Endothelial cell of umbilical vein (primary cell): ENCODE results near the gene NRBF2. TPM values are rescaled to one million over a fixed set of nuclear protein-coding genes. Genes with fewer than 3 reads are reported as not detected.

ENCODE experiments used
- BruUV-seq: library from RNA; stranded (reverse); fragments of 400-500 nt; replicated peaks from 2 replicates; lab custom pipeline; 2021; lab: Mats Ljungman, UMichigan
- CTCF ChIA-PET: fragments of 300-600, 350-600 bp; sonication (Branson Sonifier 250); formaldehyde crosslinking; loops from one replicate; lab custom pipeline; 2021; ENCODE audit warnings: antibody characterized with exemption, inconsistent platforms; lab: Charles Lee
- POLR2A ChIA-PET: fragments of 300-600, 350-600 bp; sonication (Branson Sonifier 250); formaldehyde crosslinking; loops from one replicate; lab custom pipeline; 2021; ENCODE audit warnings: antibody characterized with exemption, inconsistent platforms; lab: Charles Lee
- DNase-seq: peaks from one replicate; pipeline ENCODE4 v3.0.0-alpha.2; 2011; ENCODE audit warnings: low read depth, low spot score
- FAIRE-seq: peaks from 2 replicates; lab custom pipeline; 2011; peaks lifted over from hg19 to GRCh38; lab: Jason Lieb, UNC
- H2AFZ ChIP-seq: 2 replicates; pipeline ENCODE4 v1.6.0; 2012; ENCODE audit warnings: low read depth, low read length, control low read depth, inconsistent platforms
- H3K27ac ChIP-seq: 2 replicates; pipeline ENCODE4 v1.5.1; 2011; ENCODE audit warnings: low read depth, mild to moderate bottlenecking, control low read depth, low read length, moderate library complexity; ENCODE audit not compliant: insufficient read depth
- H3K27me3 ChIP-seq, 2 experiments: 2 replicates each; pipeline versions ENCODE4 v1.6.0 to v1.6.1; 2011; ENCODE audit warnings: low read length in 2 of 2, mixed read lengths in 1 of 2; ENCODE audit not compliant: control insufficient read depth in 2 of 2, insufficient read depth in 2 of 2
- H3K36me3 ChIP-seq, 2 experiments: 2 replicates in 1 of 2; 3 replicates in 1 of 2; pipeline ENCODE4 v1.5.1; 2011; ENCODE audit warnings: low read length in 2 of 2, mild to moderate bottlenecking in 1 of 2, moderate library complexity in 1 of 2; ENCODE audit not compliant: control insufficient read depth in 2 of 2, insufficient read depth in 2 of 2; ENCODE audit errors: extremely low read depth in 1 of 2
- H3K4me1 ChIP-seq: 3 replicates; pipeline ENCODE4 v1.5.1; 2011; ENCODE audit warnings: mild to moderate bottlenecking, low read length; ENCODE audit not compliant: control insufficient read depth, insufficient read depth; ENCODE audit errors: extremely low read depth
- H3K4me2 ChIP-seq: 2 replicates; pipeline ENCODE4 v1.6.1; 2011; ENCODE audit warnings: low read length, control low read depth, mixed read lengths; ENCODE audit not compliant: insufficient read depth
- H3K4me3 ChIP-seq, 3 experiments: fragments of 200-600 bp in 1 of 3; sonication (generic), shearing (Covaris generic) in 1 of 3; replicated peaks in 1 of 3; 2 replicates each; pipeline ENCODE4 v1.5.1; 2011 to 2016; ENCODE audit warnings: control low read depth in 3 of 3, low read length in 3 of 3, mild to moderate bottlenecking in 2 of 3, inconsistent platforms in 1 of 3, low read depth in 1 of 3, moderate library complexity in 1 of 3; ENCODE audit not compliant: insufficient read depth in 1 of 3
- H3K79me2 ChIP-seq: 2 replicates; pipeline ENCODE4 v1.6.0; 2012; ENCODE audit warnings: low read length, inconsistent platforms; ENCODE audit not compliant: control insufficient read depth, insufficient read depth
- H3K9ac ChIP-seq: replicated peaks from 2 replicates; pipeline ENCODE3; 2011; ENCODE audit warnings: low read length, control low read depth; ENCODE audit not compliant: insufficient read depth; ENCODE audit errors: extremely low read depth
- H3K9me1 ChIP-seq: replicated peaks from 3 replicates; pipeline ENCODE4 v1.6.0; 2011; ENCODE audit warnings: mild to moderate bottlenecking, low read length; ENCODE audit not compliant: control insufficient read depth, insufficient read depth; ENCODE audit errors: extremely low read depth
- H3K9me3 ChIP-seq: replicated peaks from 2 replicates; pipeline ENCODE4 v1.5.1; 2012; ENCODE audit warnings: low read length, inconsistent platforms; ENCODE audit not compliant: control insufficient read depth, insufficient read depth
- H4K20me1 ChIP-seq: replicated peaks from 2 replicates; pipeline ENCODE3; 2011; ENCODE audit warnings: mild to moderate bottlenecking, low read length; ENCODE audit not compliant: control insufficient read depth, insufficient read depth; ENCODE audit errors: extremely low read depth
- EZH2 ChIP-seq: IDR thresholded peaks from 2 replicates; pipeline ENCODE4 v1.6.1; 2012; ENCODE audit warnings: borderline replicate concordance, low read depth, mild to moderate bottlenecking, moderate library complexity, low read length, inconsistent platforms; ENCODE audit not compliant: severe bottlenecking
- FOS ChIP-seq: IDR thresholded peaks from 2 replicates; pipeline ENCODE4 v1.6.1; 2011; ENCODE audit warnings: mild to moderate bottlenecking, low read length, moderate library complexity, borderline replicate concordance; ENCODE audit not compliant: insufficient read depth
- GATA2 ChIP-seq: IDR thresholded peaks from 2 replicates; pipeline ENCODE4 v1.7.0; 2011; ENCODE audit warnings: low read depth, mild to moderate bottlenecking, moderate library complexity, mixed read lengths, low read length; ENCODE audit not compliant: insufficient read length, insufficient read depth
- JUN ChIP-seq: IDR thresholded peaks from 2 replicates; pipeline ENCODE4 v1.6.1; 2011; ENCODE audit warnings: borderline replicate concordance, low read depth; ENCODE audit not compliant: insufficient read length, insufficient read depth
- MYC ChIP-seq: IDR thresholded peaks from one replicate; pipeline ENCODE4 v1.6.1; 2011; ENCODE audit warnings: mild to moderate bottlenecking, low read depth, low read length
- POLR2A ChIP-seq: IDR thresholded peaks from 2 replicates; pipeline ENCODE4 v1.6.1; 2012; ENCODE audit warnings: low read depth, mild to moderate bottlenecking, control low read depth, low read length
- POLR2AphosphoS5 ChIP-seq: IDR thresholded peaks from 2 replicates; pipeline ENCODE4 v1.6.1; 2012; ENCODE audit warnings: low read depth, mild to moderate bottlenecking, control low read depth, low read length, moderate library complexity; ENCODE audit not compliant: insufficient read depth
- dilution Hi-C: fragments of 300-500 bp; cut with MboI; formaldehyde crosslinking; loops from one replicate; pipeline ENCODE4 v1.15.0; 2019; ENCODE audit warnings: low sequenced_read_pairs; ENCODE audit not compliant: extremely low pct_ligation_motif_present
- intact Hi-C: fragments of 100-400 bp; cut with micrococcal nuclease; formaldehyde crosslinking; loops from one replicate; pipeline ENCODE4 v1.10.0; 2022
- polyA plus RNA-seq, 4 experiments: library from polyadenylated mRNA; depleted of rRNA in 3 of 4; stranded (reverse) in 3 of 4; unstranded in 1 of 4; fragments of >200 nt; gene quantifications; 2 replicates each; pipeline versions ENCODE4 v1.2.1 to v1.2.3, GENCODE V29; 2011 to 2012; ENCODE audit warnings: missing spikeins in 1 of 4
- total RNA-seq: library from RNA; stranded (reverse); gene quantifications from 2 replicates; pipeline ENCODE4 v1.2.3, GENCODE V29; 2021
- TF ChIP-seq, protein P1 (sequence below), 2 donors: IDR thresholded peaks; 1 replicate in 1 of 2; 2 replicates in 1 of 2; pipeline ENCODE4 v1.5.1; 2011; ENCODE audit warnings: low read length in 2 of 2, mild to moderate bottlenecking in 2 of 2, moderate library complexity in 2 of 2, control low read depth in 1 of 2, inconsistent platforms in 1 of 2, low read depth in 1 of 2; ENCODE audit not compliant: insufficient read depth in 1 of 2; ENCODE audit errors: extremely low read depth in 1 of 2
- TF ChIP-seq, protein P2 (sequence below): IDR thresholded peaks from 2 replicates; pipeline ENCODE4 v1.6.1; 2011; ENCODE audit not compliant: insufficient read depth, insufficient read length

The NRBF2 gene
- total and polyA plus RNA-seq, 2 donors (not counting 3 experiments of a cell fraction or from before 2014, with no cell fraction given): 7.6 to 17.7 TPM

DNA sequence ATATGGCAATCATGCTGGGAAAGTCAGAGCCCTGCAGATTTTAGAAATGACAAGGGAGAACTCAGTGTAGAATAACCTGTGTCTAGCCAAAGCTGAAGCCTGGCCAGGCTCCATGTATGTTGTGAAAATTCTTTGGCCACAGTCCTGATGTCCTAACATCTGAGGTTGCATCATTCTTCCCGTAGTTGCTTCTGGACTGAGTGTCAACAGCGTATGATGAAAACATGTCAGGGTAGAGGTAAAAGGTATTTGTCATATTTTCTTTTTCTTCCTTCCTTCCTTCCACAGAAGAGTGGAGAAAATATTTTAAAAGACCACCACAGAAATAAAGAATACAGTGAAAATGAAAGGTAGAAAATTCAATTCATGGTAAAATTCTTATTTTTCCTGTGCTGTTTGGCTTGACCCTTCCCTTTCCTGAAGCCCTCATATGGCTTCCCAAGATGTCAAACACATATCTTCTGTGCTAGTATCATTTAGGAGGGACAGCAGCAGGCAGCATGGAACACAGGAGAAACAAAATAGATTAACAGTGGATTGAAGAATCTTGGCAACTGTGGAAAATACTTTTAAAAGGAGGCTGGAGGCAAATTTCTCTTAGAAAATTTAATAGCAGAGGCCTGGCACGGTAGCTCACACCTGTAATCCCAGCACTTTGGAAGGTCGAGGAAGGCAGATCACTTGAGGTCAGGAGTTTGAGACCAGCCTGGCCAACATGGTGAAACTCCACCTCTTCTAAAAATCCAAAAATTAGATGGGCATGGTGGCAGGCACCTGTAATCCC is 18.9 kb upstream of the NRBF2 start:
- no peak overlapping the region for H3K9ac ChIP-seq
- H3K4me3 ChIP-seq: no peak overlapping the region
- no peaks in the 10 kb centered on the region for H3K79me2 ChIP-seq
- no peak overlapping the region for H3K27ac ChIP-seq
- CTCF ChIA-PET: interaction anchor here (0.6 kb wide), 1 partner anchor 1544 kb away, joined by 4 read pairs; no protein-coding TSS in a partner anchor
- H3K4me2 ChIP-seq: no peak overlapping the region
- FAIRE-seq: no peak
- TF ChIP-seq MYC (no peak), POLR2AphosphoS5 (no peak), JUN (no peak), EZH2 (no peak), FOS (no peak), POLR2A (no peak), GATA2 (no peak)
- TF ChIP-seq, protein P1, sequence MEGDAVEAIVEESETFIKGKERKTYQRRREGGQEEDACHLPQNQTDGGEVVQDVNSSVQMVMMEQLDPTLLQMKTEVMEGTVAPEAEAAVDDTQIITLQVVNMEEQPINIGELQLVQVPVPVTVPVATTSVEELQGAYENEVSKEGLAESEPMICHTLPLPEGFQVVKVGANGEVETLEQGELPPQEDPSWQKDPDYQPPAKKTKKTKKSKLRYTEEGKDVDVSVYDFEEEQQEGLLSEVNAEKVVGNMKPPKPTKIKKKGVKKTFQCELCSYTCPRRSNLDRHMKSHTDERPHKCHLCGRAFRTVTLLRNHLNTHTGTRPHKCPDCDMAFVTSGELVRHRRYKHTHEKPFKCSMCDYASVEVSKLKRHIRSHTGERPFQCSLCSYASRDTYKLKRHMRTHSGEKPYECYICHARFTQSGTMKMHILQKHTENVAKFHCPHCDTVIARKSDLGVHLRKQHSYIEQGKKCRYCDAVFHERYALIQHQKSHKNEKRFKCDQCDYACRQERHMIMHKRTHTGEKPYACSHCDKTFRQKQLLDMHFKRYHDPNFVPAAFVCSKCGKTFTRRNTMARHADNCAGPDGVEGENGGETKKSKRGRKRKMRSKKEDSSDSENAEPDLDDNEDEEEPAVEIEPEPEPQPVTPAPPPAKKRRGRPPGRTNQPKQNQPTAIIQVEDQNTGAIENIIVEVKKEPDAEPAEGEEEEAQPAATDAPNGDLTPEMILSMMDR (IDR thresholded peaks at IDR 0.05; ENCODE audit: extremely low read depth in 1 of 2, insufficient read depth in 1 of 2, low read depth in 1 of 2, low read length in 2 of 2): no peak
- TF ChIP-seq, protein P2, sequence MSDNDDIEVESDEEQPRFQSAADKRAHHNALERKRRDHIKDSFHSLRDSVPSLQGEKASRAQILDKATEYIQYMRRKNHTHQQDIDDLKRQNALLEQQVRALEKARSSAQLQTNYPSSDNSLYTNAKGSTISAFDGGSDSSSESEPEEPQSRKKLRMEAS: no peak
- dilution Hi-C loops (no loop called here), intact Hi-C loops (no loop called here)
- POLR2A ChIA-PET: no interaction called here
- no peaks in the 10 kb centered on the region for H3K9me3 ChIP-seq
- H3K4me1 ChIP-seq: no peaks in the 10 kb centered on the region
- no peaks in the 10 kb centered on the region for H3K27me3 ChIP-seq
- no TSS peak for BruUV-seq
- no peaks in the 10 kb centered on the region for H3K36me3 ChIP-seq
- H2AFZ ChIP-seq: no peak overlapping the region
- DNase-seq: no peak
- H4K20me1 ChIP-seq: no peaks in the 10 kb centered on the region
- no peaks in the 10 kb centered on the region for H3K9me1 ChIP-seq
